BE2C (cell line): ENCODE measurements around the gene FBXO48.
"Not testable (repeated sequence)": the region's sequence is repeated elsewhere in the genome, so short reads cannot be mapped to it uniquely, and the experiment has no call there.

Experiments used
- DNase-seq: peaks from one replicate; pipeline ENCODE4 v3.0.0-alpha.2; 2020
- H3K27me3 ChIP-seq: fragments of 250-450 bp; sonication (Bioruptor Pico); 2 replicates; pipeline ENCODE4 v1.5.1; 2020; ENCODE audit warnings: mild to moderate bottlenecking
- H3K36me3 ChIP-seq: fragments of 250-450 bp; sonication (Bioruptor Pico); 2 replicates; pipeline ENCODE4 v1.5.1; 2020; ENCODE audit warnings: mild to moderate bottlenecking
- H3K4me1 ChIP-seq: fragments of 250-450 bp; sonication (Bioruptor Pico); 2 replicates; pipeline ENCODE4 v1.5.1; 2020
- H3K4me3 ChIP-seq: 2 replicates; pipeline ENCODE4 v1.5.1; 2011; ENCODE audit warnings: low read depth, low read length
- H3K9me3 ChIP-seq: fragments of 250-450 bp; sonication (Bioruptor Pico); 2 replicates; pipeline ENCODE4 v1.5.1; 2020
- CTCF ChIP-seq: IDR thresholded peaks from 2 replicates; pipeline ENCODE4 v1.5.1; 2012; ENCODE audit warnings: mild to moderate bottlenecking, low read depth, low read length

The FBXO48 gene

GRCh38 chr2:68447118-68447517 lies 20.0 kb downstream of the FBXO48 start:
- Histone ChIP-seq H3K4me1 (no peaks in the 10 kb centered on the region), H3K4me3 (no peak overlapping the region), H3K36me3 (no peaks in the 10 kb centered on the region), H3K9me3 (no peaks in the 10 kb centered on the region), H3K27me3 (no peaks in the 10 kb centered on the region)
- DNase-seq, result no peak
- TF ChIP-seq CTCF, result no peak

GRCh38 chr2:68446425-68446824 lies 20.7 kb downstream of the FBXO48 start:
- not testable (repeated sequence) for H3K36me3 ChIP-seq, H3K27me3 ChIP-seq, H3K4me1 ChIP-seq, H3K9me3 ChIP-seq, DNase-seq, H3K4me3 ChIP-seq

GRCh38 chr2:68441994-68442322 lies 25.1 kb downstream of the FBXO48 start:
- Histone ChIP-seq H3K36me3 (no peaks in the 10 kb centered on the region), H3K4me1 (peaks cover 9% of the 10 kb centered on the region), H3K9me3 (no peaks in the 10 kb centered on the region), H3K27me3 (no peaks in the 10 kb centered on the region), H3K4me3 (no peak overlapping the region)
- TF ChIP-seq CTCF, result no peak
- no peak for DNase-seq

- Histone ChIP-seq H3K27me3 (no peaks in the 10 kb centered on the region), H3K9me3 (no peaks in the 10 kb centered on the region), H3K36me3 (no peaks in the 10 kb centered on the region), H3K4me3 (no peak overlapping the region), H3K4me1 (peaks cover 9% of the 10 kb centered on the region)
- peak; percentile 77 for TF ChIP-seq CTCF
- peak; percentile 74 for DNase-seq
These were observed 25.7 kb downstream of the FBXO48 start for GRCh38 chr2:68441179-68441993.

GRCh38 chr2:68438455-68439303 lies 28.4 kb downstream of the FBXO48 start:
- Histone ChIP-seq H3K4me1 (peaks cover 9% of the 10 kb centered on the region), H3K9me3 (no peaks in the 10 kb centered on the region), H3K4me3 (no peak overlapping the region), H3K27me3 (no peaks in the 10 kb centered on the region), H3K36me3 (no peaks in the 10 kb centered on the region)
- DNase-seq, result no peak
- TF ChIP-seq CTCF, result no peak

GRCh38 chr2:68436270-68436669 lies 30.8 kb downstream of the FBXO48 start:
- H3K4me1 ChIP-seq, result peaks cover 8% of the 10 kb centered on the region
- no peak overlapping the region for H3K4me3 ChIP-seq
- no peaks in the 10 kb centered on the region for H3K36me3 ChIP-seq
- H3K9me3 ChIP-seq, result no peaks in the 10 kb centered on the region
- no peak for DNase-seq
- no peaks in the 10 kb centered on the region for H3K27me3 ChIP-seq
- TF ChIP-seq CTCF, result no peak
